ENCODE data around the gene ACOT11. TPM values are rescaled to one million over a fixed set of nuclear protein-coding genes. Genes with fewer than 3 reads are reported as not detected.

Gene ACOT11
- total and polyA plus RNA-seq, 2 of the 13 experiments (the other 11 are each of a cell fraction or from before 2014, with no cell fraction given): 2.6 to 3.3 TPM

DNA sequence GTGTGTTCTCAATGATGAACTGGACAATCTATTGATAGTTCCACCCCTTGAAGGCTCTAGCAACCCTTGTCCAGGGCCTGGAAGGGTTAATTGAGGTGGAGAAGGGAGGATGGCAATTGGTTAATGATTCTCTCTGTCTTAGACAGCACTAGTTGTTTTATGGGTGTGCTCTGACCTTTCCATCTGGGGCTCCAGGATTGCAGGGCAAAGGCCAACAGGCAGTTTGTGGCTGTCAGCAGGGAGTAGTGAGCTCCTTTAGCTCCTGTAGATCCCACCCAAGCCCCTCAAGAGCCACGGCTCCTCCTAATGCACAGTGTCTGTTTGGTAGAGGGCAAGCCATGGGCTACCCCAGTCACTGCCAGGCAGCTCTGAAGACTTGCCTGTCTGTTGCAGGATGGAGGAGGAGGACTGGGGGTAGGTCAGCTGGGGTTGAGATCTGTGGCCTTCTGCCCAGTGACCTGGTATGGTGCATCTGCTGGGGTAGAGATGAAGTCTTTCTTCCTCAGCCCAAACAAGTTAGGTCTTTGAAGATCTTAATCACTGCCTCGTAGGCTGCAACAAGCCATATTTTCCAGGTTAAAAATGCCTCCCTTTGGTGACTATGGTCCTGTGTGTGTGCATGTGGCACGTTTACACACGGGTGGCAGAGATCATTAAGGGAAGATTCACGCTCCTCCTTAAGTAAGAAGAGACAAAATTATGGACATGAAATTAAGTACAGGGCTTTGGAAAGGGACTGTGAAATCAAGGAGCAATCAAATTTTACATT is 101.3 kb downstream of the ACOT11 start (continued):
- TF ChIP-seq SRF (IDR thresholded peaks at IDR 0.05; ENCODE audit: low read depth, low read length) (no peak), IRF2 (CRISPR knock-in tag; IDR thresholded peaks at IDR 0.05) (no peak), SNAPC2 (CRISPR knock-in tag; IDR thresholded peaks at IDR 0.05) (peak; percentile 76; the same call in 1 of the 2 replicates), CBFB (CRISPR knock-in tag; IDR thresholded peaks at IDR 0.05) (peak; percentile 55; the same call in 1 of the 2 replicates), MTF2 (CRISPR knock-in tag; IDR thresholded peaks at IDR 0.05; ENCODE audit: borderline replicate concordance) (no peak), ZSCAN20 (CRISPR knock-in tag; IDR thresholded peaks at IDR 0.05; ENCODE audit: borderline replicate concordance) (no peak), GZF1 (CRISPR knock-in tag; IDR thresholded peaks at IDR 0.05) (no peak), POLR2A (IDR thresholded peaks at IDR 0.05; ENCODE audit: insufficient read depth in 1 of 2, low read depth in 2 of 2, low read length in 2 of 2) (peak in 1 of 2 experiments; percentile 46; a peak in 2 of 4 replicates), ZC3H13 (CRISPR knock-in tag; IDR thresholded peaks at IDR 0.05) (no peak), GATAD1 (CRISPR knock-in tag; IDR thresholded peaks at IDR 0.05) (no peak), ZNF574 (CRISPR knock-in tag; IDR thresholded peaks at IDR 0.05) (peak; percentile 47; the same call in 1 of the 2 replicates), CREB3 (CRISPR knock-in tag; IDR thresholded peaks at IDR 0.05) (no peak), SOX6 (IDR thresholded peaks at IDR 0.05) (no peak), SOX6 (CRISPR knock-in tag; IDR thresholded peaks at IDR 0.05) (peak; percentile 67), TEAD3 (CRISPR knock-in tag; optimal IDR thresholded peaks at IDR 0.05; ENCODE audit: borderline replicate concordance) (no peak), ZNF331 (CRISPR knock-in tag; IDR thresholded peaks at IDR 0.05) (0 out of 2 replicates have a peak, but pooled peaks have one; percentile 19), FOXP4 (CRISPR knock-in tag; IDR thresholded peaks at IDR 0.05) (peak; percentile 77), KMT2B (CRISPR knock-in tag; IDR thresholded peaks at IDR 0.05) (0 out of 2 replicates have a peak, but pooled peaks have one; percentile 28)
- TF ChIP-seq, protein P1, sequence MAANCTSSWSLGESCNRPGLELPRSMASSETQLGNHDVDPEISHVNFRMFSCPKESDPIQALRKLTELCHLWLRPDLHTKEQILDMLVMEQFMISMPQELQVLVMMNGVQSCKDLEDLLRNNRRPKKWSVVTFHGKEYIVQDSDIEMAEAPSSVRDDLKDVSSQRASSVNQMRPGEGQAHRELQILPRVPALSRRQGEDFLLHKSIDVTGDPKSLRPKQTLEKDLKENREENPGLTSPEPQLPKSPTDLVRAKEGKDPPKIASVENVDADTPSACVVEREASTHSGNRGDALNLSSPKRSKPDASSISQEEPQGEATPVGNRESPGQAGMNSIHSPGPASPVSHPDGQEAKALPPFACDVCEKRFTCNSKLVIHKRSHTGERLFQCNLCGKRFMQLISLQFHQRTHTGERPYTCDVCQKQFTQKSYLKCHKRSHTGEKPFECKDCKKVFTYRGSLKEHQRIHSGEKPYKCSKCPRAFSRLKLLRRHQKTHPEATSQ (CRISPR knock-in tag; IDR thresholded peaks at IDR 0.05; ENCODE audit: borderline replicate concordance): peak; percentile 65; the same call in 1 of the 2 replicates
- TF ChIP-seq, protein P2, sequence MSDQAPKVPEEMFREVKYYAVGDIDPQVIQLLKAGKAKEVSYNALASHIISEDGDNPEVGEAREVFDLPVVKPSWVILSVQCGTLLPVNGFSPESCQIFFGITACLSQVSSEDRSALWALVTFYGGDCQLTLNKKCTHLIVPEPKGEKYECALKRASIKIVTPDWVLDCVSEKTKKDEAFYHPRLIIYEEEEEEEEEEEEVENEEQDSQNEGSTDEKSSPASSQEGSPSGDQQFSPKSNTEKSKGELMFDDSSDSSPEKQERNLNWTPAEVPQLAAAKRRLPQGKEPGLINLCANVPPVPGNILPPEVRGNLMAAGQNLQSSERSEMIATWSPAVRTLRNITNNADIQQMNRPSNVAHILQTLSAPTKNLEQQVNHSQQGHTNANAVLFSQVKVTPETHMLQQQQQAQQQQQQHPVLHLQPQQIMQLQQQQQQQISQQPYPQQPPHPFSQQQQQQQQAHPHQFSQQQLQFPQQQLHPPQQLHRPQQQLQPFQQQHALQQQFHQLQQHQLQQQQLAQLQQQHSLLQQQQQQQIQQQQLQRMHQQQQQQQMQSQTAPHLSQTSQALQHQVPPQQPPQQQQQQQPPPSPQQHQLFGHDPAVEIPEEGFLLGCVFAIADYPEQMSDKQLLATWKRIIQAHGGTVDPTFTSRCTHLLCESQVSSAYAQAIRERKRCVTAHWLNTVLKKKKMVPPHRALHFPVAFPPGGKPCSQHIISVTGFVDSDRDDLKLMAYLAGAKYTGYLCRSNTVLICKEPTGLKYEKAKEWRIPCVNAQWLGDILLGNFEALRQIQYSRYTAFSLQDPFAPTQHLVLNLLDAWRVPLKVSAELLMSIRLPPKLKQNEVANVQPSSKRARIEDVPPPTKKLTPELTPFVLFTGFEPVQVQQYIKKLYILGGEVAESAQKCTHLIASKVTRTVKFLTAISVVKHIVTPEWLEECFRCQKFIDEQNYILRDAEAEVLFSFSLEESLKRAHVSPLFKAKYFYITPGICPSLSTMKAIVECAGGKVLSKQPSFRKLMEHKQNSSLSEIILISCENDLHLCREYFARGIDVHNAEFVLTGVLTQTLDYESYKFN (CRISPR knock-in tag; conservative IDR thresholded peaks at IDR 0.05): peak; percentile 91

All from HepG2 (cell line).